ENCODE data around the gene HAS3.
"Not testable (repeated sequence)": the region's sequence is repeated elsewhere in the genome, so short reads cannot be mapped to it uniquely, and the experiment has no call there.

GRCh38 chr16:69139464-69139863, 34.0 kb downstream of the HAS3 start:
- TF ChIP-seq CTCF (conservative IDR thresholded peaks at IDR 0.05); ZFX (IDR thresholded peaks at IDR 0.05): not testable (repeated sequence)
